Astrocyte (in vitro differentiated cells and primary cell): Measurements from ENCODE around the gene KRTAP3-1. TPM values are rescaled to one million over a fixed set of nuclear protein-coding genes. Genes with fewer than 3 reads are reported as not detected.

Experiments
- DNase-seq: peaks from one replicate; pipeline ENCODE4 v3.0.0-alpha.2; 2010; ENCODE audit warnings: low read depth
- FAIRE-seq: peaks from 2 replicates; lab custom pipeline; 2011; peaks lifted over from hg19 to GRCh38; lab: Jason Lieb, UNC
- H2AFZ ChIP-seq: 2 replicates; pipeline ENCODE4 v1.6.0; 2012; ENCODE audit warnings: low read depth, low read length, inconsistent platforms
- H3K27ac ChIP-seq: 2 replicates; pipeline ENCODE4 v1.5.1; 2011; ENCODE audit warnings: low read depth, low read length, inconsistent platforms
- H3K27me3 ChIP-seq: 2 replicates; pipeline ENCODE4 v1.6.0; 2011; ENCODE audit warnings: low read length, inconsistent platforms; ENCODE audit not compliant: insufficient read depth
- H3K36me3 ChIP-seq: 2 replicates; pipeline ENCODE4 v1.5.1; 2011; ENCODE audit warnings: low read length, inconsistent platforms; ENCODE audit not compliant: insufficient read depth
- H3K4me1 ChIP-seq: 2 replicates; pipeline ENCODE4 v1.5.1; 2011; ENCODE audit warnings: low read length, inconsistent platforms; ENCODE audit not compliant: insufficient read depth
- H3K4me2 ChIP-seq: 2 replicates; pipeline ENCODE4 v1.6.0; 2012; ENCODE audit warnings: low read length, inconsistent platforms
- H3K4me3 ChIP-seq: 2 replicates; pipeline ENCODE4 v1.5.1; 2011; ENCODE audit warnings: low read depth, mild to moderate bottlenecking, low read length, inconsistent platforms; ENCODE audit not compliant: insufficient read depth
- H3K79me2 ChIP-seq: 2 replicates; pipeline ENCODE4 v1.6.0; 2012; ENCODE audit warnings: mild to moderate bottlenecking, low read length, inconsistent platforms; ENCODE audit not compliant: insufficient read depth
- H3K9ac ChIP-seq: 2 replicates; pipeline ENCODE4 v1.6.0; 2012; ENCODE audit warnings: mild to moderate bottlenecking, low read length, inconsistent platforms
- H3K9me3 ChIP-seq: 2 replicates; pipeline ENCODE4 v1.5.1; 2012; ENCODE audit warnings: low read depth, mild to moderate bottlenecking, low read length, inconsistent platforms; ENCODE audit not compliant: insufficient read depth
- H4K20me1 ChIP-seq: 2 replicates; pipeline ENCODE4 v1.6.0; 2012; ENCODE audit warnings: low read length, inconsistent platforms; ENCODE audit not compliant: insufficient read depth
- H3K27ac Mint-ChIP-seq: one replicate; pipeline ENCODE4 v1.8.0; 2021; ENCODE audit warnings: mild to moderate bottlenecking, mixed read lengths; ENCODE audit not compliant: unreplicated experiment
- H3K27me3 Mint-ChIP-seq: one replicate; pipeline ENCODE4 v1.8.0; 2021; ENCODE audit warnings: low read depth, mixed read lengths; ENCODE audit not compliant: unreplicated experiment
- H3K36me3 Mint-ChIP-seq: one replicate; pipeline ENCODE4 v1.8.0; 2021; ENCODE audit warnings: low read depth, mixed read lengths; ENCODE audit not compliant: unreplicated experiment
- H3K4me1 Mint-ChIP-seq: one replicate; pipeline ENCODE4 v1.8.0; 2021; ENCODE audit warnings: low read depth, mixed read lengths; ENCODE audit not compliant: unreplicated experiment
- H3K4me3 Mint-ChIP-seq: one replicate; pipeline ENCODE4 v1.8.0; 2021; ENCODE audit warnings: mild to moderate bottlenecking, moderate library complexity, mixed read lengths; ENCODE audit not compliant: unreplicated experiment
- H3K9me3 Mint-ChIP-seq: one replicate; pipeline ENCODE4 v1.8.0; 2021; ENCODE audit warnings: mild to moderate bottlenecking, mixed read lengths; ENCODE audit not compliant: unreplicated experiment
- EZH2 ChIP-seq: IDR thresholded peaks from 2 replicates; pipeline ENCODE4 v1.6.1; 2012; ENCODE audit warnings: mild to moderate bottlenecking, low read length, inconsistent platforms; ENCODE audit not compliant: insufficient read depth
- total RNA-seq: library from RNA; stranded (reverse); gene quantifications from 2 replicates; pipeline ENCODE4 v1.2.1, GENCODE V29; 2021
- TF ChIP-seq, protein P1 (sequence below): IDR thresholded peaks from 2 replicates; pipeline ENCODE4 v1.5.1; 2011; ENCODE audit warnings: low read depth, mild to moderate bottlenecking, inconsistent platforms, low read length, moderate library complexity; ENCODE audit not compliant: insufficient read depth

Gene KRTAP3-1
- total RNA-seq, 1 donor from 2014 or later, result not detected

DNA sequence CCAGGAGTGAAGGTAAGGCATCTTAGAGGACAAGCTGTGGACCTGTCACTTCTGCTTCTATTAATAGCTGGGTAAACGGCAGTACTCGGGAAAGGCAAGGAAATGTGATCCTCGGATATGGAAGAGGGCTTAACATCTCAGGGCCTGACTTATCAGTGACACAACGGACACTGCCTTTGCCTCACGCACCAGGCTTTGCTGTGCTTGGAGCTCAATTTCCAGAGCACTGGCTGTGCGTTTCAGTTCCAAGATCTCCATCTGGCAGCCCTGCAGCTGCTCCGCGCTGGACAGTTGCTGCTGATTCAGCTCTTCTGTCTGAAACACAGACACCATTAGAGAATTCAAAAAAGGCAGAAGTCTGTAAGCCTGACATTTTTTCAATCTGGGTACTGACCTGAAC is 28.3 kb downstream of the KRTAP3-1 start:
- Histone ChIP-seq H3K36me3 (no peaks in the 10 kb centered on the region), H4K20me1 (no peaks in the 10 kb centered on the region), H3K79me2 (no peaks in the 10 kb centered on the region), H3K4me1 (no peaks in the 10 kb centered on the region), H3K9ac (no peak overlapping the region), H3K27me3 (no peaks in the 10 kb centered on the region), H3K4me2 (peak overlapping the region; percentile 11), H3K9me3 (no peaks in the 10 kb centered on the region), H3K4me3 (no peak overlapping the region), H2AFZ (peak overlapping the region; percentile 58), H3K27ac (no peak overlapping the region)
- Mint-ChIP-seq H3K4me1 (no peaks in the 10 kb centered on the region), H3K27ac (no peak overlapping the region), H3K4me3 (no peak overlapping the region), H3K9me3 (no peaks in the 10 kb centered on the region), H3K27me3 (peaks cover 1% of the 10 kb centered on the region), H3K36me3 (no peaks in the 10 kb centered on the region)
- TF ChIP-seq EZH2, result no peak
- TF ChIP-seq, protein P1, sequence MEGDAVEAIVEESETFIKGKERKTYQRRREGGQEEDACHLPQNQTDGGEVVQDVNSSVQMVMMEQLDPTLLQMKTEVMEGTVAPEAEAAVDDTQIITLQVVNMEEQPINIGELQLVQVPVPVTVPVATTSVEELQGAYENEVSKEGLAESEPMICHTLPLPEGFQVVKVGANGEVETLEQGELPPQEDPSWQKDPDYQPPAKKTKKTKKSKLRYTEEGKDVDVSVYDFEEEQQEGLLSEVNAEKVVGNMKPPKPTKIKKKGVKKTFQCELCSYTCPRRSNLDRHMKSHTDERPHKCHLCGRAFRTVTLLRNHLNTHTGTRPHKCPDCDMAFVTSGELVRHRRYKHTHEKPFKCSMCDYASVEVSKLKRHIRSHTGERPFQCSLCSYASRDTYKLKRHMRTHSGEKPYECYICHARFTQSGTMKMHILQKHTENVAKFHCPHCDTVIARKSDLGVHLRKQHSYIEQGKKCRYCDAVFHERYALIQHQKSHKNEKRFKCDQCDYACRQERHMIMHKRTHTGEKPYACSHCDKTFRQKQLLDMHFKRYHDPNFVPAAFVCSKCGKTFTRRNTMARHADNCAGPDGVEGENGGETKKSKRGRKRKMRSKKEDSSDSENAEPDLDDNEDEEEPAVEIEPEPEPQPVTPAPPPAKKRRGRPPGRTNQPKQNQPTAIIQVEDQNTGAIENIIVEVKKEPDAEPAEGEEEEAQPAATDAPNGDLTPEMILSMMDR, result no peak
- DNase-seq (peak; percentile 40), FAIRE-seq (peak; percentile 47)

DNA sequence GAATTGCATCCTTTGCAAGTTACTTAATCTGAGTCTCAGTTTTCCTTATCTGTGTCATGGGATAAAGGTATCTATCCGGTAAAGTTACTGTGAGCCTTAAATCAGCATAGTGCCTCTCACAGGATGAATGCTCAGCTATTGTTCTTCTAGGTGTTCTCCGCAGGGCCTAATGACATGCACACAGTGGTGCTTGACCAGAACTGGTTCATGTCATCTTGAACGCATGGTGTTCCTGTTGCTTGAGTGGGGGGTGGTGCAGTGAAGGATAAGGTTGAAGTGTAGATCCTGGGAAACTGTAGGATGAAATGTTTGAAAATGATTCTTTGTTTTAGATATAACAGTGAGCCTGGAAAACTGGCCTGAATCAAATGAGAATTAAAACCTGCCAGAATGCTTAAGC is 28.8 kb downstream of the KRTAP3-1 start:
- Histone ChIP-seq H3K9ac (no peak overlapping the region), H3K27me3 (no peaks in the 10 kb centered on the region), H3K36me3 (no peaks in the 10 kb centered on the region), H3K4me3 (no peak overlapping the region), H3K9me3 (no peaks in the 10 kb centered on the region), H3K27ac (no peak overlapping the region), H2AFZ (no peak overlapping the region), H3K4me1 (no peaks in the 10 kb centered on the region), H3K4me2 (no peak overlapping the region), H3K79me2 (no peaks in the 10 kb centered on the region), H4K20me1 (no peaks in the 10 kb centered on the region)
- no peak for FAIRE-seq
- Mint-ChIP-seq H3K4me3 (no peak overlapping the region), H3K4me1 (no peaks in the 10 kb centered on the region), H3K36me3 (no peaks in the 10 kb centered on the region), H3K27ac (no peak overlapping the region), H3K27me3 (peaks cover 1% of the 10 kb centered on the region), H3K9me3 (no peaks in the 10 kb centered on the region)
- TF ChIP-seq, protein P1, result no peak
- TF ChIP-seq EZH2, result no peak
- DNase-seq, result no peak

DNA sequence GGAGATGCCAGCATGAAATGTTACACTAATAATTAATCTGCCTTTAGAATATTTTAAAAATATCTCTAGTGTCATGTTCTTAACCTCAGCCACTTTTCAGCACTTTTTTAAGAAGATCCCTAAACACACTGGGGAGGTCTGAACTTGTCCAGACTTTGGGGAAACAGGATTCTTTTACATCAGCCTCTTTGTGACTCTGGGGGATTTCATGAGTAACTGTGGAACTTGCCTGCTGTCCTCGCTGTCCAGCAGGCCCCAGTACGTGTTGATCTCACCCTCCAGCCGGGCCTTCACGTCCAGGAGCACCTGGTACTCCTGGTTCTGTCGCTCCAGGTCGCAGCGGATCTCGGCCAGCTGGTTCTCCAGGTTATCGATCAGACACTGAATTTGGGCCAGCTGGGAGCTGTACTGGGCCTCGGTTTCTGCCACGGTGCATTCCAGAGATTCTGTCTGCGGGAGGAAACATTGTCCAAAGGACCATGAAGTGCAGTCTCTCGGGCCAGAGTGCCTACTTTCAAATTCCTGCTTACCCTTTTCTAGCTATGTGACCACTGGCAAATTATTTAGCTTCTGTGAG is 30.3 kb downstream of the KRTAP3-1 start:
- no peak for DNase-seq
- H3K36me3 Mint-ChIP-seq, result no peaks in the 10 kb centered on the region
- Histone ChIP-seq H3K4me2 (no peak overlapping the region), H2AFZ (no peak overlapping the region), H3K79me2 (no peaks in the 10 kb centered on the region), H3K9ac (no peak overlapping the region), H3K27ac (no peak overlapping the region), H3K36me3 (no peaks in the 10 kb centered on the region), H3K9me3 (no peaks in the 10 kb centered on the region), H3K4me3 (no peak overlapping the region), H3K4me1 (no peaks in the 10 kb centered on the region), H3K27me3 (no peaks in the 10 kb centered on the region), H4K20me1 (no peaks in the 10 kb centered on the region)
- no peak overlapping the region for H3K4me3 Mint-ChIP-seq
- H3K27ac Mint-ChIP-seq, result no peak overlapping the region
- no peaks in the 10 kb centered on the region for H3K9me3 Mint-ChIP-seq
- TF ChIP-seq EZH2, result no peak
- TF ChIP-seq, protein P1, result no peak
- H3K4me1 Mint-ChIP-seq, result no peaks in the 10 kb centered on the region
- no peak for FAIRE-seq
- peaks cover 1% of the 10 kb centered on the region for H3K27me3 Mint-ChIP-seq
